H9 (cell line): Measurements from ENCODE around the gene PLXNA2. TPM values are rescaled to one million over a fixed set of nuclear protein-coding genes. Genes with fewer than 3 reads are reported as not detected.

Source experiments
- DNase-seq: peaks from one replicate; pipeline ENCODE4 v3.0.0-alpha.2; 2017
- H2AFZ ChIP-seq: one replicate; pipeline ENCODE4 v1.6.1; 2013; ENCODE audit warnings: mild to moderate bottlenecking, low read length, control low read depth, moderate library complexity
- H2AK5ac ChIP-seq: 2 replicates; pipeline ENCODE4 v1.6.1; 2013; ENCODE audit warnings: low read length, control low read depth, mixed read lengths; ENCODE audit not compliant: insufficient read length
- H2BK120ac ChIP-seq: one replicate; pipeline ENCODE4 v1.6.1; 2013; ENCODE audit warnings: low read depth, mild to moderate bottlenecking, low read length, control low read depth, inconsistent platforms; ENCODE audit not compliant: poor library complexity, severe bottlenecking
- H2BK12ac ChIP-seq: 2 replicates; pipeline ENCODE4 v1.6.1; 2013; ENCODE audit warnings: low read length, control low read depth, mixed read lengths, low read depth; ENCODE audit not compliant: insufficient read length
- H2BK15ac ChIP-seq: 2 replicates; pipeline ENCODE4 v1.6.1; 2013; ENCODE audit warnings: low read depth, low read length, control low read depth
- H2BK20ac ChIP-seq: one replicate; pipeline ENCODE4 v1.6.1; 2013; ENCODE audit warnings: low read depth, mild to moderate bottlenecking, low read length, control low read depth, inconsistent platforms; ENCODE audit not compliant: poor library complexity, severe bottlenecking
- H2BK5ac ChIP-seq: 2 replicates; pipeline ENCODE4 v1.6.1; 2013; ENCODE audit warnings: low read length, control low read depth, mixed read lengths; ENCODE audit not compliant: insufficient read length
- H3K14ac ChIP-seq: 2 replicates; pipeline ENCODE4 v1.6.1; 2013; ENCODE audit warnings: low read length, control low read depth; ENCODE audit not compliant: insufficient read depth
- H3K18ac ChIP-seq: 2 replicates; pipeline ENCODE4 v1.6.1; 2013; ENCODE audit warnings: low read depth, mild to moderate bottlenecking, mixed read lengths, low read length, control low read depth; ENCODE audit not compliant: insufficient read length
- H3K23ac ChIP-seq: 2 replicates; pipeline ENCODE4 v1.6.1; 2013; ENCODE audit warnings: low read length, control low read depth, mixed read lengths, low read depth; ENCODE audit not compliant: insufficient read length
- H3K23me2 ChIP-seq: 2 replicates; pipeline ENCODE4 v1.6.1; 2013; ENCODE audit warnings: low read depth, mild to moderate bottlenecking, mixed read lengths, low read length, control low read depth; ENCODE audit not compliant: insufficient read length, poor library complexity, severe bottlenecking
- H3K27ac ChIP-seq: 2 replicates; pipeline ENCODE4 v1.5.1; 2013; ENCODE audit warnings: low read length, control low read depth, mixed read lengths, low read depth; ENCODE audit not compliant: insufficient read length
- H3K27me3 ChIP-seq: 2 replicates; pipeline ENCODE4 v1.6.1; 2013; ENCODE audit warnings: low read length, control low read depth, inconsistent platforms; ENCODE audit not compliant: insufficient read depth
- H3K4ac ChIP-seq: 2 replicates; pipeline ENCODE4 v1.6.1; 2013; ENCODE audit warnings: low read depth, mild to moderate bottlenecking, control low read depth, inconsistent platforms, low read length, moderate library complexity
- H3K4me1 ChIP-seq: 2 replicates; pipeline ENCODE4 v1.6.1; 2013; ENCODE audit warnings: low read length, control low read depth, inconsistent platforms; ENCODE audit not compliant: insufficient read depth
- H3K4me2 ChIP-seq: 2 replicates; pipeline ENCODE4 v1.6.1; 2013; ENCODE audit warnings: low read length, control low read depth, mixed read lengths; ENCODE audit not compliant: insufficient read length, insufficient read depth
- H3K56ac ChIP-seq: 2 replicates; pipeline ENCODE4 v1.6.1; 2013; ENCODE audit warnings: low read depth, mild to moderate bottlenecking, mixed read lengths, low read length, control low read depth; ENCODE audit not compliant: insufficient read length
- H3K79me1 ChIP-seq: 2 replicates; pipeline ENCODE4 v1.6.1; 2013; ENCODE audit warnings: low read depth, mild to moderate bottlenecking, moderate library complexity, low read length, control low read depth, inconsistent platforms; ENCODE audit not compliant: insufficient read depth, poor library complexity, severe bottlenecking
- H3K79me2 ChIP-seq: 2 replicates; pipeline ENCODE4 v1.6.1; 2013; ENCODE audit warnings: low read length, control low read depth, inconsistent platforms; ENCODE audit not compliant: insufficient read depth
- H3K9ac ChIP-seq: 2 replicates; pipeline ENCODE4 v1.6.1; 2013; ENCODE audit warnings: low read length, control low read depth, mixed read lengths; ENCODE audit not compliant: insufficient read length; ENCODE audit errors: extremely low read depth
- H3K9me3 ChIP-seq: one replicate; pipeline ENCODE4 v1.6.1; 2013; ENCODE audit warnings: low read depth, low read length, inconsistent platforms; ENCODE audit not compliant: control insufficient read depth
- H3T11ph ChIP-seq: one replicate; pipeline ENCODE4 v1.6.1; 2013; ENCODE audit warnings: mild to moderate bottlenecking, low read length, control low read depth, inconsistent platforms
- H4K20me1 ChIP-seq: one replicate; pipeline ENCODE4 v1.6.1; 2013; ENCODE audit not compliant: control insufficient read depth, insufficient read length, insufficient read depth
- H4K5ac ChIP-seq: 2 replicates; pipeline ENCODE4 v1.6.1; 2013; ENCODE audit warnings: low read depth, mild to moderate bottlenecking, mixed read lengths, low read length, control low read depth; ENCODE audit not compliant: insufficient read length
- H4K8ac ChIP-seq: replicated peaks from 2 replicates; pipeline ENCODE4 v1.6.1; 2013; ENCODE audit warnings: low read length, control low read depth, mixed read lengths, low read depth; ENCODE audit not compliant: insufficient read length
- H4K91ac ChIP-seq: 2 replicates; pipeline ENCODE4 v1.6.1; 2013; ENCODE audit warnings: low read depth, mild to moderate bottlenecking, moderate library complexity, mixed read lengths, low read length, control low read depth; ENCODE audit not compliant: insufficient read length
- H3K27ac Mint-ChIP-seq, 3 experiments: 2 replicates in 2 of 3; 3 replicates in 1 of 3; pipeline ENCODE4 v1.8.0; 2020 to 2021; ENCODE audit warnings: mixed read lengths in 3 of 3, mild to moderate bottlenecking in 1 of 3, moderate library complexity in 1 of 3
- H3K27me3 Mint-ChIP-seq: 2 replicates; pipeline ENCODE4 v1.8.0; 2021; ENCODE audit warnings: low read depth, mild to moderate bottlenecking, moderate library complexity, mixed read lengths
- H3K36me3 Mint-ChIP-seq, 3 experiments: 2 replicates in 2 of 3; 3 replicates in 1 of 3; pipeline ENCODE4 v1.8.0; 2020 to 2021; ENCODE audit warnings: low read depth in 3 of 3, mixed read lengths in 3 of 3; ENCODE audit not compliant: insufficient read depth in 1 of 3
- H3K4me1 Mint-ChIP-seq, 2 experiments: 2 replicates each; pipeline ENCODE4 v1.8.0; 2020; ENCODE audit warnings: mixed read lengths in 2 of 2
- H3K4me3 Mint-ChIP-seq, 2 experiments: 2 replicates in 1 of 2; 3 replicates in 1 of 2; pipeline ENCODE4 v1.8.0; 2020 to 2021; ENCODE audit warnings: mild to moderate bottlenecking in 2 of 2, mixed read lengths in 2 of 2, moderate library complexity in 1 of 2
- H3K9me3 Mint-ChIP-seq, 2 experiments: 2 replicates in 1 of 2; 3 replicates in 1 of 2; pipeline ENCODE4 v1.8.0; 2020; ENCODE audit warnings: mild to moderate bottlenecking in 2 of 2, mixed read lengths in 2 of 2, moderate library complexity in 1 of 2
- WGBS: extraction: QIAGEN DNeasy Blood & Tissue Kit; methylation state at CpG from one replicate; pipeline ENCODE4 v1.1.7; 2013; ENCODE audit warnings: missing lambda C conversion rate, low lambda C conversion rate, mixed read lengths; ENCODE audit not compliant: insufficient read length; ENCODE audit errors: extremely low coverage; 5-methylcytosine and 5-hydroxymethylcytosine counted together
- total RNA-seq: library from RNA; stranded (reverse); gene quantifications from 2 replicates; pipeline ENCODE4 v1.2.1, GENCODE V29; 2021
- TF ChIP-seq, protein P1 (sequence below): fragments of 200-600 bp; sonication (generic); conservative IDR thresholded peaks from 3 replicates; pipeline ENCODE4 v1.8.0; 2021; ENCODE audit warnings: antibody characterized with exemption, mild to moderate bottlenecking

Gene PLXNA2
- total RNA-seq, 1 experiment from 2014 or later = 0.57 TPM

DNA sequence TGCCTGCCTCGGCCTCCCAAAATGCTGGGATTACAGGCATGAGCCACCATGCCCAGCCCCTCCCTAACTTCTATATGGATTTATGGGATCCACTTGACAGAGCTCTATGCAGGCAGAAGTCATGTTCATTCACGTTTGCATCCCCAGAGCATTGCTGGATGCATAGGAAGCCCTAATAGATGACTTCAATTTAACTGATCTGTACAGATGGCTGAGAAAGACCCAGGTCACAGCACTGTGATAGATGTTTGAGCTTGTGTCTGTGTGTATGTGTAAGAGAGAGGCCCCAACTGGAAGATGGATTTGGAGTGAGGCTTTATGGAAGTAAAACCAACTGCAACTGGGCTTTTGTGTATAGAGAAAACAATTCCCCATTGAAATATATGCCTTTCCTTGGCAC, 30.9 kb upstream of the PLXNA2 start:
- WGBS = no CpG with 5 or more reads among the region's 2 CpGs
- Histone ChIP-seq H3T11ph (no peak overlapping the region), H3K23ac (no peak overlapping the region), H3K18ac (no peak overlapping the region), H3K4ac (no peak overlapping the region), H4K8ac (no peak overlapping the region), H3K79me2 (no peaks in the 10 kb centered on the region), H4K91ac (no peak overlapping the region), H3K27me3 (no peaks in the 10 kb centered on the region), H3K23me2 (no peaks in the 10 kb centered on the region), H3K56ac (no peak overlapping the region), H3K79me1 (no peaks in the 10 kb centered on the region), H3K27ac (no peak overlapping the region), H3K9ac (no peak overlapping the region), H2BK120ac (no peak overlapping the region), H4K20me1 (no peaks in the 10 kb centered on the region), H2AK5ac (no peak overlapping the region), H2BK20ac (no peak overlapping the region), H3K14ac (no peak overlapping the region), H3K4me2 (no peak overlapping the region), H3K9me3 (no peaks in the 10 kb centered on the region), H2AFZ (no peak overlapping the region), H4K5ac (no peak overlapping the region), H3K4me1 (peaks cover 9% of the 10 kb centered on the region; the same call in 1 of the 2 replicates), H2BK5ac (no peak overlapping the region), H2BK15ac (no peak overlapping the region), H2BK12ac (no peak overlapping the region)
- H3K4me3 Mint-ChIP-seq = no peak overlapping the region
- H3K36me3 Mint-ChIP-seq = no peaks in the 10 kb centered on the region
- H3K27me3 Mint-ChIP-seq = peaks cover 7% of the 10 kb centered on the region
- no peaks in the 10 kb centered on the region for H3K9me3 Mint-ChIP-seq
- peaks cover 35 to 44% of the 10 kb centered on the region in 2 experiments for H3K4me1 Mint-ChIP-seq
- no peak overlapping the region for H3K27ac Mint-ChIP-seq
- TF ChIP-seq, protein P1, sequence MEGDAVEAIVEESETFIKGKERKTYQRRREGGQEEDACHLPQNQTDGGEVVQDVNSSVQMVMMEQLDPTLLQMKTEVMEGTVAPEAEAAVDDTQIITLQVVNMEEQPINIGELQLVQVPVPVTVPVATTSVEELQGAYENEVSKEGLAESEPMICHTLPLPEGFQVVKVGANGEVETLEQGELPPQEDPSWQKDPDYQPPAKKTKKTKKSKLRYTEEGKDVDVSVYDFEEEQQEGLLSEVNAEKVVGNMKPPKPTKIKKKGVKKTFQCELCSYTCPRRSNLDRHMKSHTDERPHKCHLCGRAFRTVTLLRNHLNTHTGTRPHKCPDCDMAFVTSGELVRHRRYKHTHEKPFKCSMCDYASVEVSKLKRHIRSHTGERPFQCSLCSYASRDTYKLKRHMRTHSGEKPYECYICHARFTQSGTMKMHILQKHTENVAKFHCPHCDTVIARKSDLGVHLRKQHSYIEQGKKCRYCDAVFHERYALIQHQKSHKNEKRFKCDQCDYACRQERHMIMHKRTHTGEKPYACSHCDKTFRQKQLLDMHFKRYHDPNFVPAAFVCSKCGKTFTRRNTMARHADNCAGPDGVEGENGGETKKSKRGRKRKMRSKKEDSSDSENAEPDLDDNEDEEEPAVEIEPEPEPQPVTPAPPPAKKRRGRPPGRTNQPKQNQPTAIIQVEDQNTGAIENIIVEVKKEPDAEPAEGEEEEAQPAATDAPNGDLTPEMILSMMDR = no peak
- DNase-seq = no peak
